ENCODE measurements around the gene UXT. TPM values are rescaled to one million over a fixed set of nuclear protein-coding genes. Genes with fewer than 3 reads are reported as not detected.

UXT gene
- total and polyA plus RNA-seq, 2 donors (not counting 1 experiment from before 2014, with no cell fraction given), result 111 to 141 TPM

- TF ChIP-seq CTCF (conservative IDR thresholded peaks at IDR 0.05 in 1 of 2, IDR thresholded peaks at IDR 0.05 in 1 of 2; ENCODE audit: low read depth in 1 of 2, low read length in 2 of 2), result no peak
- TF ChIP-seq EZH2 (IDR thresholded peaks at IDR 0.05; ENCODE audit: low read length, missing control alignments), result no peak
Measured at GRCh38 chrX:47614618-47615017, 44.4 kb downstream of the UXT start.

GRCh38 chrX:47613082-47613481 lies 45.9 kb downstream of the UXT start:
- no peaks in the 10 kb centered on the region for H3K9me3 ChIP-seq (ENCODE audit: control insufficient read depth, insufficient read depth, low read depth, low read length)
- no peaks in the 10 kb centered on the region for H3K79me2 ChIP-seq (ENCODE audit: control insufficient read depth, insufficient read depth, low read length)
- H3K36me3 ChIP-seq (ENCODE audit: control insufficient read depth, insufficient read depth, low read length), result no peaks in the 10 kb centered on the region
- no peak overlapping the region for H3K4me3 ChIP-seq (replicated peaks in 1 of 4; ENCODE audit: control extremely low read depth in 1 of 4, insufficient read depth in 1 of 4, low read depth in 3 of 4, low read length in 4 of 4)
- no peak overlapping the region for H2AFZ ChIP-seq (ENCODE audit: low read length)
- TF ChIP-seq EZH2 (IDR thresholded peaks at IDR 0.05; ENCODE audit: low read length, missing control alignments), result no peak
- no peak for TF ChIP-seq CTCF (conservative IDR thresholded peaks at IDR 0.05 in 1 of 2, IDR thresholded peaks at IDR 0.05 in 1 of 2; ENCODE audit: low read depth in 1 of 2, low read length in 2 of 2)
- no peaks in the 10 kb centered on the region for H3K4me1 ChIP-seq (ENCODE audit: control insufficient read depth, extremely low read depth, insufficient read depth, low read length)
- no peak overlapping the region for H3K4me2 ChIP-seq (ENCODE audit: extremely low read depth, insufficient read depth, low read length)
- H3K27me3 ChIP-seq (ENCODE audit: control insufficient read depth, insufficient read depth, low read length), result peaks cover 7% of the 10 kb centered on the region
- DNase-seq (ENCODE audit: low read depth in 2 of 2), result no peak
- H3K9ac ChIP-seq (ENCODE audit: insufficient read depth, low read length), result no peak overlapping the region
- H3K27ac ChIP-seq (ENCODE audit: insufficient read depth, low read length), result no peak overlapping the region
- H4K20me1 ChIP-seq (ENCODE audit: control insufficient read depth, extremely low read depth, insufficient read depth, low read length), result no peaks in the 10 kb centered on the region

More at GRCh38 chrX:47614618-47615017, 44.4 kb downstream of the UXT start:
- Histone ChIP-seq H2AFZ (ENCODE audit: low read length) (no peak overlapping the region), H3K79me2 (ENCODE audit: control insufficient read depth, insufficient read depth, low read length) (no peaks in the 10 kb centered on the region), H3K27me3 (ENCODE audit: control insufficient read depth, insufficient read depth, low read length) (peaks cover 5% of the 10 kb centered on the region), H3K4me1 (ENCODE audit: control insufficient read depth, extremely low read depth, insufficient read depth, low read length) (no peaks in the 10 kb centered on the region), H3K4me3 (replicated peaks in 1 of 4; ENCODE audit: control extremely low read depth in 1 of 4, insufficient read depth in 1 of 4, low read depth in 3 of 4, low read length in 4 of 4) (no peak overlapping the region), H3K4me2 (ENCODE audit: extremely low read depth, insufficient read depth, low read length) (no peak overlapping the region), H3K9ac (ENCODE audit: insufficient read depth, low read length) (no peak overlapping the region), H4K20me1 (ENCODE audit: control insufficient read depth, extremely low read depth, insufficient read depth, low read length) (no peaks in the 10 kb centered on the region), H3K27ac (ENCODE audit: insufficient read depth, low read length) (no peak overlapping the region), H3K9me3 (ENCODE audit: control insufficient read depth, insufficient read depth, low read depth, low read length) (no peaks in the 10 kb centered on the region), H3K36me3 (ENCODE audit: control insufficient read depth, insufficient read depth, low read length) (no peaks in the 10 kb centered on the region)
- DNase-seq (ENCODE audit: low read depth in 2 of 2), result no peak

GRCh38 chrX:47612418-47612817 lies 46.6 kb downstream of the UXT start:
- H4K20me1 ChIP-seq (ENCODE audit: control insufficient read depth, extremely low read depth, insufficient read depth, low read length), result no peaks in the 10 kb centered on the region
- peaks cover 3% of the 10 kb centered on the region for H3K27me3 ChIP-seq (ENCODE audit: control insufficient read depth, insufficient read depth, low read length)
- H3K27ac ChIP-seq (ENCODE audit: insufficient read depth, low read length), result no peak overlapping the region
- H2AFZ ChIP-seq (ENCODE audit: low read length), result no peak overlapping the region
- TF ChIP-seq CTCF (conservative IDR thresholded peaks at IDR 0.05 in 1 of 2, IDR thresholded peaks at IDR 0.05 in 1 of 2; ENCODE audit: low read depth in 1 of 2, low read length in 2 of 2) (no peak), EZH2 (IDR thresholded peaks at IDR 0.05; ENCODE audit: low read length, missing control alignments) (no peak)
- H3K4me1 ChIP-seq (ENCODE audit: control insufficient read depth, extremely low read depth, insufficient read depth, low read length), result no peaks in the 10 kb centered on the region
- no peak overlapping the region for H3K9ac ChIP-seq (ENCODE audit: insufficient read depth, low read length)
- H3K79me2 ChIP-seq (ENCODE audit: control insufficient read depth, insufficient read depth, low read length), result no peaks in the 10 kb centered on the region
- no peaks in the 10 kb centered on the region for H3K9me3 ChIP-seq (ENCODE audit: control insufficient read depth, insufficient read depth, low read depth, low read length)
- H3K36me3 ChIP-seq (ENCODE audit: control insufficient read depth, insufficient read depth, low read length), result no peaks in the 10 kb centered on the region
- no peak overlapping the region for H3K4me2 ChIP-seq (ENCODE audit: extremely low read depth, insufficient read depth, low read length)
- DNase-seq (ENCODE audit: low read depth in 2 of 2), result no peak
- H3K4me3 ChIP-seq (replicated peaks in 1 of 4; ENCODE audit: control extremely low read depth in 1 of 4, insufficient read depth in 1 of 4, low read depth in 3 of 4, low read length in 4 of 4), result no peak overlapping the region
